CD14-positive monocyte (primary cell): ENCODE data around the gene SLC4A5. TPM values are rescaled to one million over a fixed set of nuclear protein-coding genes. Genes with fewer than 3 reads are reported as not detected.

ENCODE experiments used
- DNase-seq, 3 donors: peaks; one replicate each; pipeline ENCODE4 v3.0.0-alpha.2; 2011 to 2022
- H2AFZ ChIP-seq: 2 replicates; pipeline ENCODE4 v1.6.0; 2012; ENCODE audit warnings: mild to moderate bottlenecking, low read depth, low read length, inconsistent platforms; ENCODE audit not compliant: insufficient read depth, poor library complexity, severe bottlenecking
- H3K27ac ChIP-seq, 2 donors: 1 replicate in 1 of 2; 2 replicates in 1 of 2; pipeline ENCODE4 v1.5.1; 2012 to 2013; ENCODE audit warnings: low read length in 2 of 2, control low read depth in 1 of 2, inconsistent platforms in 1 of 2, low read depth in 1 of 2, mild to moderate bottlenecking in 1 of 2
- H3K27me3 ChIP-seq, 2 donors: one replicate each; pipeline versions ENCODE4 v1.6.0 to v1.6.1; 2011 to 2013; ENCODE audit warnings: low read length in 2 of 2; ENCODE audit not compliant: control insufficient read depth in 2 of 2, insufficient read depth in 2 of 2
- H3K36me3 ChIP-seq, 2 donors: replicated peaks in 1 of 2; 1 replicate in 1 of 2; 2 replicates in 1 of 2; pipeline versions ENCODE4 v1.5.1 to v1.6.1; 2012 to 2013; ENCODE audit warnings: low read length in 2 of 2, control low read depth in 1 of 2, inconsistent platforms in 1 of 2, mild to moderate bottlenecking in 1 of 2; ENCODE audit not compliant: insufficient read depth in 2 of 2, control insufficient read depth in 1 of 2
- H3K4me1 ChIP-seq, 2 donors: 1 replicate in 1 of 2; 2 replicates in 1 of 2; pipeline versions ENCODE4 v1.5.1 to v1.6.1; 2012 to 2013; ENCODE audit warnings: low read length in 2 of 2, control low read depth in 1 of 2, inconsistent platforms in 1 of 2, mild to moderate bottlenecking in 1 of 2, moderate library complexity in 1 of 2; ENCODE audit not compliant: insufficient read depth in 2 of 2, control insufficient read depth in 1 of 2
- H3K4me2 ChIP-seq: replicated peaks from 2 replicates; pipeline ENCODE3; 2012; ENCODE audit warnings: low read length, moderate library complexity, mild to moderate bottlenecking; ENCODE audit not compliant: poor library complexity, severe bottlenecking; ENCODE audit errors: extremely low read depth
- H3K4me3 ChIP-seq, 3 experiments: fragments of 200-600 bp in 1 of 3; sonication (generic) in 1 of 3; replicated peaks in 1 of 3; 1 replicate in 2 of 3; 2 replicates in 1 of 3; pipeline ENCODE4 v1.5.1; 2011 to 2013; ENCODE audit warnings: low read length in 3 of 3, mild to moderate bottlenecking in 3 of 3, control low read depth in 2 of 3, low read depth in 2 of 3, inconsistent platforms in 1 of 3, moderate library complexity in 1 of 3
- H3K79me2 ChIP-seq: 2 replicates; pipeline ENCODE4 v1.6.0; 2012; ENCODE audit warnings: mild to moderate bottlenecking, control low read depth, inconsistent platforms, low read length, moderate library complexity; ENCODE audit not compliant: insufficient read depth
- H3K9ac ChIP-seq: 2 replicates; pipeline ENCODE4 v1.6.0; 2017; ENCODE audit warnings: low read length, mild to moderate bottlenecking; ENCODE audit not compliant: insufficient read depth, poor library complexity, severe bottlenecking
- H3K9me3 ChIP-seq, 2 donors: replicated peaks in 1 of 2; 1 replicate in 1 of 2; 2 replicates in 1 of 2; pipeline versions ENCODE4 v1.5.1 to v1.6.1; 2012 to 2013; ENCODE audit warnings: low read length in 2 of 2, control low read depth in 1 of 2; ENCODE audit not compliant: control insufficient read depth in 1 of 2, insufficient read depth in 1 of 2
- H4K20me1 ChIP-seq: 2 replicates; pipeline ENCODE4 v1.6.0; 2012; ENCODE audit warnings: mild to moderate bottlenecking, low read length, control low read depth, moderate library complexity; ENCODE audit not compliant: insufficient read depth
- H3K27ac Mint-ChIP-seq, 7 donors: one replicate each; pipeline ENCODE4 v1.8.0; 2020; ENCODE audit warnings: mild to moderate bottlenecking in 7 of 7, mixed read lengths in 7 of 7, moderate library complexity in 6 of 7, inconsistent platforms in 2 of 7
- H3K27me3 Mint-ChIP-seq, 3 donors: one replicate each; pipeline ENCODE4 v1.8.0; 2021 to 2022; ENCODE audit warnings: low read depth in 3 of 3, mild to moderate bottlenecking in 3 of 3, mixed read lengths in 3 of 3, moderate library complexity in 3 of 3, inconsistent platforms in 1 of 3
- H3K36me3 Mint-ChIP-seq, 2 donors: one replicate each; pipeline ENCODE4 v1.8.0; 2020; ENCODE audit warnings: mixed read lengths in 2 of 2, inconsistent platforms in 1 of 2, mild to moderate bottlenecking in 1 of 2
- H3K4me1 Mint-ChIP-seq: one replicate; pipeline ENCODE4 v1.8.0; 2020; ENCODE audit warnings: mild to moderate bottlenecking, mixed read lengths
- H3K4me3 Mint-ChIP-seq, 2 donors: one replicate each; pipeline ENCODE4 v1.8.0; 2020; ENCODE audit warnings: mild to moderate bottlenecking in 2 of 2, mixed read lengths in 2 of 2, moderate library complexity in 1 of 2
- H3K9me3 Mint-ChIP-seq, 7 donors: one replicate each; pipeline ENCODE4 v1.8.0; 2020 to 2022; ENCODE audit warnings: mixed read lengths in 7 of 7, mild to moderate bottlenecking in 6 of 7, moderate library complexity in 6 of 7, inconsistent platforms in 2 of 7
- WGBS: methylation state at CpG from one replicate; pipeline ENCODE4 v1.1.5; 2013; ENCODE audit warnings: missing lambda C conversion rate; ENCODE audit not compliant: insufficient coverage; 5-methylcytosine and 5-hydroxymethylcytosine counted together
- intact Hi-C, 2 donors: fragments of 100-400 bp; cut with micrococcal nuclease; formaldehyde crosslinking; loops; one replicate each; pipeline versions ENCODE4 v1.15.0 to v1.15.1; 2023
- polyA plus RNA-seq, 3 donors: library from polyadenylated mRNA; depleted of rRNA in 1 of 3; unstranded in 2 of 3; stranded (reverse) in 1 of 3; fragments of 300-500 nt in 2 of 3; fragments of >200 nt in 1 of 3; fragmentation: Illumina TruSeq in 2 of 3; gene quantifications; 1 replicate in 2 of 3; 2 replicates in 1 of 3; pipeline ENCODE4 v1.2.3, GENCODE V29; 2012 to 2021
- TF ChIP-seq, protein P1 (sequence below): fragments of 200-600 bp; IDR thresholded peaks from one replicate; pipeline ENCODE4 v1.8.0; 2022; ENCODE audit warnings: antibody characterized with exemption, mild to moderate bottlenecking

The SLC4A5 gene
- polyA plus RNA-seq, 3 donors = 0.10 to 1.1 TPM; not detected in 1

GRCh38 chr2:74390606-74391005, 47.4 kb upstream of the SLC4A5 start:
- WGBS = 96% methylated on average over 4 of the region's 5 CpGs
- H3K9me3 ChIP-seq = no peaks in the 10 kb centered on the region
- no peak overlapping the region for H3K27ac Mint-ChIP-seq
- peak overlapping the region; percentile 99 for H3K4me2 ChIP-seq
- peaks cover 9 to 16% of the 10 kb centered on the region in 2 donors for H3K4me1 ChIP-seq
- peaks cover 8% of the 10 kb centered on the region for H3K4me1 Mint-ChIP-seq
- H3K4me3 Mint-ChIP-seq = peak overlapping the region in 1 of 2 donors; percentile 49
- H3K79me2 ChIP-seq = peaks cover 55% of the 10 kb centered on the region
- no peaks in the 10 kb centered on the region for H3K27me3 Mint-ChIP-seq
- TF ChIP-seq, protein P1, sequence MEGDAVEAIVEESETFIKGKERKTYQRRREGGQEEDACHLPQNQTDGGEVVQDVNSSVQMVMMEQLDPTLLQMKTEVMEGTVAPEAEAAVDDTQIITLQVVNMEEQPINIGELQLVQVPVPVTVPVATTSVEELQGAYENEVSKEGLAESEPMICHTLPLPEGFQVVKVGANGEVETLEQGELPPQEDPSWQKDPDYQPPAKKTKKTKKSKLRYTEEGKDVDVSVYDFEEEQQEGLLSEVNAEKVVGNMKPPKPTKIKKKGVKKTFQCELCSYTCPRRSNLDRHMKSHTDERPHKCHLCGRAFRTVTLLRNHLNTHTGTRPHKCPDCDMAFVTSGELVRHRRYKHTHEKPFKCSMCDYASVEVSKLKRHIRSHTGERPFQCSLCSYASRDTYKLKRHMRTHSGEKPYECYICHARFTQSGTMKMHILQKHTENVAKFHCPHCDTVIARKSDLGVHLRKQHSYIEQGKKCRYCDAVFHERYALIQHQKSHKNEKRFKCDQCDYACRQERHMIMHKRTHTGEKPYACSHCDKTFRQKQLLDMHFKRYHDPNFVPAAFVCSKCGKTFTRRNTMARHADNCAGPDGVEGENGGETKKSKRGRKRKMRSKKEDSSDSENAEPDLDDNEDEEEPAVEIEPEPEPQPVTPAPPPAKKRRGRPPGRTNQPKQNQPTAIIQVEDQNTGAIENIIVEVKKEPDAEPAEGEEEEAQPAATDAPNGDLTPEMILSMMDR = no peak
- H3K36me3 ChIP-seq = peaks cover 0 to 5% of the 10 kb centered on the region in 2 donors
- no peak overlapping the region for H2AFZ ChIP-seq
- no peaks in the 10 kb centered on the region for H3K9me3 Mint-ChIP-seq
- DNase-seq = no peak
- intact Hi-C loops = loop anchor here in 1 of 2 donors (10.0 kb wide), 2 partner anchors 154 to 566 kb away; partner anchors contain the start of gene STAMBP
- H3K36me3 Mint-ChIP-seq = no peaks in the 10 kb centered on the region
- H3K27me3 ChIP-seq = no peaks in the 10 kb centered on the region
- H3K9ac ChIP-seq = peak overlapping the region; percentile 91
- no peak overlapping the region for H3K27ac ChIP-seq
- peaks cover 31% of the 10 kb centered on the region for H4K20me1 ChIP-seq
- peak overlapping the region; percentile 70 to 87 (median 74) for H3K4me3 ChIP-seq

GRCh38 chr2:74387346-74387745, 44.1 kb upstream of the SLC4A5 start:
- H3K4me2 ChIP-seq = no peak overlapping the region
- intact Hi-C loops = no loop called here
- TF ChIP-seq, protein P1 = no peak

More at GRCh38 chr2:74387346-74387745, 44.1 kb upstream of the SLC4A5 start:
- H3K4me3 ChIP-seq = no peak overlapping the region
- peaks cover 4 to 30% of the 10 kb centered on the region in 2 donors for H3K36me3 ChIP-seq
- H4K20me1 ChIP-seq = peaks cover 54% of the 10 kb centered on the region
- no peak overlapping the region for H3K27ac ChIP-seq
- H3K27me3 ChIP-seq = no peaks in the 10 kb centered on the region
- Mint-ChIP-seq H3K4me1 (peaks cover 9% of the 10 kb centered on the region), H3K27me3 (no peaks in the 10 kb centered on the region), H3K36me3 (peaks cover 9 to 11% of the 10 kb centered on the region in 2 donors), H3K9me3 (no peaks in the 10 kb centered on the region), H3K27ac (no peak overlapping the region), H3K4me3 (no peak overlapping the region)
- H2AFZ ChIP-seq = no peak overlapping the region
- DNase-seq = no peak
- WGBS = 100% methylated on average over 1 of the region's 1 CpG
- peaks cover 9 to 16% of the 10 kb centered on the region in 2 donors for H3K4me1 ChIP-seq
- no peaks in the 10 kb centered on the region for H3K9me3 ChIP-seq
- H3K9ac ChIP-seq = no peak overlapping the region
- H3K79me2 ChIP-seq = peaks cover 74% of the 10 kb centered on the region
